HFFc6 (cell line): Measurements from ENCODE around the gene AMPD3. TPM values are rescaled to one million over a fixed set of nuclear protein-coding genes. Genes with fewer than 3 reads are reported as not detected.

Source experiments
- DNase-seq: peaks from one replicate; pipeline ENCODE4 v3.0.0-alpha.2; 2018
- H3K27ac Mint-ChIP-seq: 2 replicates; pipeline ENCODE4 v1.8.0; 2020; ENCODE audit warnings: mild to moderate bottlenecking, mixed read lengths
- H3K27me3 Mint-ChIP-seq: 2 replicates; pipeline ENCODE4 v1.8.0; 2021; ENCODE audit warnings: mild to moderate bottlenecking, moderate library complexity, mixed read lengths; ENCODE audit not compliant: insufficient read depth
- H3K36me3 Mint-ChIP-seq: 2 replicates; pipeline ENCODE4 v1.8.0; 2021; ENCODE audit warnings: low read depth, mixed read lengths
- H3K4me1 Mint-ChIP-seq: 2 replicates; pipeline ENCODE4 v1.8.0; 2020; ENCODE audit warnings: low read depth, mixed read lengths
- H3K4me3 Mint-ChIP-seq: 2 replicates; pipeline ENCODE4 v1.8.0; 2020; ENCODE audit warnings: mild to moderate bottlenecking, moderate library complexity, mixed read lengths
- H3K9me3 Mint-ChIP-seq: 2 replicates; pipeline ENCODE4 v1.8.0; 2020; ENCODE audit warnings: mild to moderate bottlenecking, mixed read lengths
- CTCF ChIP-seq: fragments of 200-600 bp; sonication (generic); IDR thresholded peaks from 2 replicates; pipeline ENCODE4 v1.5.0; 2021; ENCODE audit warnings: antibody characterized with exemption, mild to moderate bottlenecking
- total RNA-seq, 6 experiments: library from RNA; stranded (reverse); fragmentation: NEBNext Ultra II Directional; extraction: Animal tissue kit (Norgen Biotek cat#: 25700); gene quantifications; 2 replicates in 1 of 6; 3 replicates in 5 of 6; pipeline ENCODE4 v1.2.3, GENCODE V29; 2021

AMPD3 gene
- total RNA-seq, 6 experiments from 2014 or later = 9.6 to 10.6 (median 10.0) TPM

- peaks cover 13% of the 10 kb centered on the region for H3K4me1 Mint-ChIP-seq
- no peaks in the 10 kb centered on the region for H3K27me3 Mint-ChIP-seq
- no peaks in the 10 kb centered on the region for H3K9me3 Mint-ChIP-seq
- no peak overlapping the region for H3K27ac Mint-ChIP-seq
- H3K4me3 Mint-ChIP-seq = no peak overlapping the region
- no peaks in the 10 kb centered on the region for H3K36me3 Mint-ChIP-seq
- TF ChIP-seq CTCF = no peak
- DNase-seq = no peak
Observed at GRCh38 chr11:10441652-10442503, 13.2 kb upstream of the AMPD3 start.

- H3K9me3 Mint-ChIP-seq = no peaks in the 10 kb centered on the region
- H3K36me3 Mint-ChIP-seq = no peaks in the 10 kb centered on the region
- H3K4me1 Mint-ChIP-seq = peaks cover 13% of the 10 kb centered on the region
- no peak for DNase-seq
- TF ChIP-seq CTCF = no peak
- no peak overlapping the region for H3K27ac Mint-ChIP-seq
- H3K4me3 Mint-ChIP-seq = no peak overlapping the region
- no peaks in the 10 kb centered on the region for H3K27me3 Mint-ChIP-seq
Observed at GRCh38 chr11:10443152-10443551, 11.9 kb upstream of the AMPD3 start.

- peaks cover 13% of the 10 kb centered on the region for H3K4me1 Mint-ChIP-seq
- no peak overlapping the region for H3K4me3 Mint-ChIP-seq
- H3K27me3 Mint-ChIP-seq = no peaks in the 10 kb centered on the region
- TF ChIP-seq CTCF = no peak
- no peak for DNase-seq
- H3K9me3 Mint-ChIP-seq = no peaks in the 10 kb centered on the region
- no peak overlapping the region for H3K27ac Mint-ChIP-seq
- H3K36me3 Mint-ChIP-seq = no peaks in the 10 kb centered on the region
Observed at GRCh38 chr11:10443721-10444235, 11.3 kb upstream of the AMPD3 start.

- H3K27me3 Mint-ChIP-seq = peaks cover 4% of the 10 kb centered on the region
- no peak for TF ChIP-seq CTCF
- no peaks in the 10 kb centered on the region for H3K36me3 Mint-ChIP-seq
- peaks cover 15% of the 10 kb centered on the region for H3K4me1 Mint-ChIP-seq
- no peaks in the 10 kb centered on the region for H3K9me3 Mint-ChIP-seq
- H3K27ac Mint-ChIP-seq = no peak overlapping the region
- no peak overlapping the region for H3K4me3 Mint-ChIP-seq
- DNase-seq = no peak
Observed at GRCh38 chr11:10444725-10445315, 10.2 kb upstream of the AMPD3 start.

GRCh38 chr11:10447445-10447844 is 7.6 kb upstream of the AMPD3 start:
- no peak overlapping the region for H3K27ac Mint-ChIP-seq
- H3K27me3 Mint-ChIP-seq = peaks cover 4% of the 10 kb centered on the region
- H3K9me3 Mint-ChIP-seq = no peaks in the 10 kb centered on the region
- peaks cover 19% of the 10 kb centered on the region for H3K4me1 Mint-ChIP-seq
- H3K36me3 Mint-ChIP-seq = no peaks in the 10 kb centered on the region
- H3K4me3 Mint-ChIP-seq = no peak overlapping the region
- TF ChIP-seq CTCF = no peak
- no peak for DNase-seq
